GM23248 (cell line): ENCODE data around the gene OR2AG2. TPM values are rescaled to one million over a fixed set of nuclear protein-coding genes. Genes with fewer than 3 reads are reported as not detected.

Source experiments
- DNase-seq: peaks from one replicate; pipeline ENCODE4 v3.0.0-alpha.2; 2015
- H2AFZ ChIP-seq: fragments of 200-600 bp; sonication (generic); 2 replicates; pipeline ENCODE4 v1.6.1; 2016; ENCODE audit warnings: antibody characterized with exemption
- H3F3A ChIP-seq: fragments of 200-600 bp; sonication (generic); 2 replicates; pipeline ENCODE4 v1.6.1; 2016; ENCODE audit warnings: mild to moderate bottlenecking, antibody characterized with exemption, mixed run types; ENCODE audit not compliant: insufficient read depth
- H3K27ac ChIP-seq: fragments of 200-600 bp; sonication (generic); 2 replicates; pipeline ENCODE4 v1.5.1; 2016; ENCODE audit warnings: mild to moderate bottlenecking
- H3K27me3 ChIP-seq: fragments of 200-600 bp; sonication (generic); replicated peaks from 2 replicates; pipeline ENCODE4 v1.6.1; 2016; ENCODE audit warnings: mild to moderate bottlenecking; ENCODE audit not compliant: insufficient read depth
- H3K36me3 ChIP-seq: fragments of 200-600 bp; sonication (generic); 2 replicates; pipeline ENCODE4 v1.6.1; 2016; ENCODE audit warnings: low read depth, mild to moderate bottlenecking
- H3K4me1 ChIP-seq: fragments of 200-600 bp; sonication (generic); 2 replicates; pipeline ENCODE4 v1.6.1; 2016; ENCODE audit warnings: mild to moderate bottlenecking; ENCODE audit not compliant: insufficient read depth
- H3K4me2 ChIP-seq: fragments of 200-600 bp; sonication (generic); one replicate; pipeline ENCODE4 v1.6.1; 2016; ENCODE audit warnings: mild to moderate bottlenecking; ENCODE audit not compliant: unreplicated experiment
- H3K4me3 ChIP-seq: fragments of 200-600 bp; sonication (generic); 2 replicates; pipeline ENCODE4 v1.5.1; 2016; ENCODE audit warnings: mild to moderate bottlenecking
- H3K79me2 ChIP-seq: fragments of 200-600 bp; sonication (generic); 2 replicates; pipeline ENCODE4 v1.6.1; 2016; ENCODE audit warnings: mild to moderate bottlenecking; ENCODE audit not compliant: insufficient read depth
- H3K9ac ChIP-seq: fragments of 200-600 bp; sonication (generic); 2 replicates; pipeline ENCODE4 v1.6.1; 2016; ENCODE audit warnings: mild to moderate bottlenecking
- H3K9me2 ChIP-seq: fragments of 200-600 bp; sonication (generic); 2 replicates; pipeline ENCODE4 v1.6.1; 2016; ENCODE audit warnings: mixed run types, mild to moderate bottlenecking, moderate library complexity; ENCODE audit not compliant: insufficient read depth
- H3K9me3 ChIP-seq: fragments of 200-600 bp; sonication (generic); one replicate; pipeline ENCODE4 v1.6.1; 2017; ENCODE audit warnings: low read depth
- H4K20me1 ChIP-seq: fragments of 200-600 bp; sonication (generic); 2 replicates; pipeline ENCODE4 v1.6.0; 2016; ENCODE audit not compliant: insufficient read depth
- EZH2 ChIP-seq: fragments of 200-600 bp; sonication (generic); IDR thresholded peaks from 2 replicates; pipeline ENCODE4 v1.6.1; 2018; ENCODE audit warnings: antibody characterized with exemption, mild to moderate bottlenecking; ENCODE audit not compliant: insufficient read depth, poor library complexity, severe bottlenecking
- EZH2phosphoT487 ChIP-seq: fragments of 200-600 bp; sonication (generic); IDR thresholded peaks from 2 replicates; pipeline ENCODE4 v1.6.1; 2018; ENCODE audit warnings: antibody characterized with exemption, moderate library complexity, mild to moderate bottlenecking, low read depth; ENCODE audit not compliant: insufficient read depth
- WGBS, 2 experiments: methylation state at CpG; one replicate each; pipeline ENCODE4 v1.1.6; 2015 to 2017; ENCODE audit warnings: low lambda C conversion rate in 2 of 2, low coverage in 1 of 2; ENCODE audit errors: missing lambda C conversion rate in 2 of 2; 5-methylcytosine and 5-hydroxymethylcytosine counted together
- in situ Hi-C: fragments of 300-500 bp; cut with MboI; formaldehyde crosslinking; loops from 2 replicates; pipeline ENCODE4 v1.15.0; 2020
- polyA plus RNA-seq: library from polyadenylated mRNA; unstranded; fragments of >200 nt; fragmentation: Nextera tagmentation; extraction: Ambion mirVana; gene quantifications from 2 replicates; pipeline ENCODE4 v1.2.1, GENCODE V29; 2016
- total RNA-seq: library from RNA; depleted of rRNA; stranded (reverse); fragments of >200 nt; shearing (Covaris generic); gene quantifications from 2 replicates; pipeline ENCODE4 v1.2.3, GENCODE V29; 2014; rRNA removed

Gene OR2AG2, protein sequence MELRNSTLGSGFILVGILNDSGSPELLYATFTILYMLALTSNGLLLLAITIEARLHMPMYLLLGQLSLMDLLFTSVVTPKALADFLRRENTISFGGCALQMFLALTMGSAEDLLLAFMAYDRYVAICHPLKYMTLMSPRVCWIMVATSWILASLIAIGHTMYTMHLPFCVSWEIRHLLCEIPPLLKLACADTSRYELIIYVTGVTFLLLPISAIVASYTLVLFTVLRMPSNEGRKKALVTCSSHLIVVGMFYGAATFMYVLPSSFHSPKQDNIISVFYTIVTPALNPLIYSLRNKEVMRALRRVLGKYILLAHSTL
- total RNA-seq (0.22 and 0.25 TPM in 2 replicates), polyA plus RNA-seq (not detected in 2 replicates)

DNA sequence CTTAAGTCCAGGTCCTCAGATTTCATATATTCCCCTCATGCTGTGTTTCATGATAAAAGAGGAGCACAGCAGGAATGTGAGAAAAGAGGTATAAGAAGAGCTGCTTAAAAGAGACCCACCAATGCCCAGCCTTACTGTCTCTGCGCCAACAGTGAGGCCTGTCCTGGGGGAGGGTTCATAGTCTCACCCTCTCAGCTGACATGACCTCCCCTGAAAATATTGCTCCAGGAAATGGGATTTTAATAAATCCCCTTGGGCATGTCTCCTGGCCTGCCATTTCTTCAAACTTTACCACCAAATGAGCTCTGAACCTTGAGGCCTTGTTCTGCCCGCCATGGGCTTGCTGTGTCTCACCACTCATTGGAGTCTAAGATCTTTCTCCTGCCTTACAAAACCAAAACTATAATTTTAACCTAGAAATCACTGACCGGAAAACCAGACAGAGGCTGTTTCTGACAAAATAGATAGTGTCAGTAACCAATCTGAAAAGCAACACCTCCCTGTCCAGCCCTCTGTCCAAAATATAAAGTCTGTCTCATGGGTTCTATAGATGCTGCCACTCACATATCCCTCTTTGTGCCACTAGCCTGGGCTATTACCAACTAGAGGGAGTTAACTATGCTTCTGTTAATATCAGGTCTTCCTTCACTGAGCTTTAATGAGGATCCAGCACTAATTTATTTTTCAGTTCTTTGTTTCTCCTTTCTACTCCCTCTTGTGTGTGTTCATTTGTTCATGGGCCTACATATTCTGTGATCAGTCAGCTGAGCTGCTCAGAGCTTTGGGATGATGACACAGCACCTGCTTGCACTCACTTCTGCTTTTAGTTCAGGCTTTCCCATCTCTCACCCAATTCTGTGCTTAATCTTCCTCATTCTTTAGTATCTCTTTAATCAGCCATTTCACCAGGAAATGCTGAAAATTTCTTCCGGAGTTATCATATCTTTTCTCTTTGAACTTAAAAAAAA lies at the start of gene OR2AG2:
OR2AG2 (minus strand) TSS at position 51 of the 968 bp plus-strand sequence. CDS start 3,019 bp downstream, outside the sequence.
- Histone ChIP-seq H3K79me2 (no peaks in the 10 kb centered on the region), H4K20me1 (no peaks in the 10 kb centered on the region), H3K27ac (no peak within 1 kb of the TSS), H3K9ac (no peak within 1 kb of the TSS), H3K36me3 (no peaks in the 10 kb centered on the region), H3K9me2 (no peaks in the 10 kb centered on the region), H2AFZ (no peak within 1 kb of the TSS), H3K4me1 (no peaks in the 10 kb centered on the region), H3K4me3 (no peak within 1 kb of the TSS), H3F3A (no peaks in the 10 kb centered on the region), H3K4me2 (no peak within 1 kb of the TSS), H3K9me3 (no peaks in the 10 kb centered on the region), H3K27me3 (no peaks in the 10 kb centered on the region)
- TF ChIP-seq EZH2 (no peak), EZH2phosphoT487 (no peak)
- DNase-seq, result no peak
- in situ Hi-C loops, result no loop called here
- 69 to 74% methylated on average over 4 of the region's 4 CpGs for WGBS, 2 experiments

GRCh38 chr11:6818967-6819366 lies 47.2 kb upstream of the OR2AG2 start:
- H3K36me3 ChIP-seq, result no peaks in the 10 kb centered on the region
- no peak overlapping the region for H3K27ac ChIP-seq
- no peak overlapping the region for H3K9ac ChIP-seq
- WGBS, 2 experiments, result 73 to 77% methylated on average over 5 of the region's 5 CpGs
- H3K9me3 ChIP-seq, result no peaks in the 10 kb centered on the region
- no peaks in the 10 kb centered on the region for H3K9me2 ChIP-seq
- no peaks in the 10 kb centered on the region for H3F3A ChIP-seq
- DNase-seq, result no peak
- H2AFZ ChIP-seq, result no peak overlapping the region
- H3K27me3 ChIP-seq, result no peaks in the 10 kb centered on the region
- H3K4me3 ChIP-seq, result no peak overlapping the region
- no peak overlapping the region for H3K4me2 ChIP-seq
- TF ChIP-seq EZH2 (no peak), EZH2phosphoT487 (no peak)
- no peaks in the 10 kb centered on the region for H3K4me1 ChIP-seq
- in situ Hi-C loops, result no loop called here
- no peaks in the 10 kb centered on the region for H4K20me1 ChIP-seq
- H3K79me2 ChIP-seq, result no peaks in the 10 kb centered on the region

- Histone ChIP-seq H3K4me3 (no peak overlapping the region), H3K4me2 (no peak overlapping the region), H3K9me3 (no peaks in the 10 kb centered on the region), H3K27ac (no peak overlapping the region), H3K36me3 (no peaks in the 10 kb centered on the region), H4K20me1 (no peaks in the 10 kb centered on the region), H2AFZ (no peak overlapping the region), H3K79me2 (no peaks in the 10 kb centered on the region), H3K9ac (no peak overlapping the region), H3K27me3 (no peaks in the 10 kb centered on the region), H3K9me2 (no peaks in the 10 kb centered on the region), H3K4me1 (no peaks in the 10 kb centered on the region), H3F3A (no peaks in the 10 kb centered on the region)
- in situ Hi-C loops, result no loop called here
- 41 to 77% methylated on average over 1 of the region's 1 CpG for WGBS, 2 experiments
- no peak for TF ChIP-seq EZH2phosphoT487
- no peak for TF ChIP-seq EZH2
- DNase-seq, result peak; percentile 13
Measured at GRCh38 chr11:6817694-6818093, 45.9 kb upstream of the OR2AG2 start.

- TF ChIP-seq EZH2phosphoT487 (no peak), EZH2 (no peak)
- 41% methylated on average over 2 of the region's 2 CpGs for whole genome bisulfite sequencing, 2 experiments
- Histone ChIP-seq H3K9me3 (no peaks in the 10 kb centered on the region), H3K27me3 (no peaks in the 10 kb centered on the region), H3K4me2 (no peak overlapping the region), H3K9ac (no peak overlapping the region), H3K9me2 (no peaks in the 10 kb centered on the region), H3K79me2 (no peaks in the 10 kb centered on the region), H3K4me3 (no peak overlapping the region), H4K20me1 (no peaks in the 10 kb centered on the region), H3K27ac (no peak overlapping the region), H3F3A (no peaks in the 10 kb centered on the region), H3K36me3 (no peaks in the 10 kb centered on the region), H2AFZ (no peak overlapping the region), H3K4me1 (no peaks in the 10 kb centered on the region)
- no peak for DNase-seq
- in situ Hi-C loops, result no loop called here
Measured at GRCh38 chr11:6813656-6814055, 41.9 kb upstream of the OR2AG2 start.
